ENCODE measurements around the gene ZNF501.

GRCh38 chr3:44687898-44688297 lies 41.5 kb upstream of the ZNF501 start:
- TF ChIP-seq CTCF (IDR thresholded peaks at IDR 0.05) (no peak), POLR2A (IDR thresholded peaks at IDR 0.05) (no peak)
